HG03064 (cell line): Measurements from ENCODE around the gene NFIB.

Experiments
- ATAC-seq: cut with Tn5 transposase; IDR thresholded peaks from one replicate; pipeline ENCODE4 v1.9.1; 2021; ENCODE audit warnings: low read depth; ENCODE audit not compliant: unreplicated experiment

Gene NFIB

GRCh38 chr9:14220256-14220655 is 93.7 kb downstream of the NFIB start:
- no peak for ATAC-seq

- no peak for ATAC-seq
These were observed 94.1 kb downstream of the NFIB start for GRCh38 chr9:14219850-14220249.

GRCh38 chr9:14218253-14218652 is 95.7 kb downstream of the NFIB start:
- no peak for ATAC-seq

- ATAC-seq, result no peak
These were observed 97.2 kb downstream of the NFIB start for GRCh38 chr9:14216612-14217194.

- no peak for ATAC-seq
These were observed 98.3 kb downstream of the NFIB start for GRCh38 chr9:14215614-14216013.

GRCh38 chr9:14214693-14215092 is 99.2 kb downstream of the NFIB start:
- no peak for ATAC-seq

GRCh38 chr9:14214065-14214684 is 99.8 kb downstream of the NFIB start:
- no peak for ATAC-seq

GRCh38 chr9:14213504-14213903 is 100.4 kb downstream of the NFIB start:
- no peak for ATAC-seq

GRCh38 chr9:14212697-14213420 is 101.1 kb downstream of the NFIB start:
- ATAC-seq, result no peak

- ATAC-seq, result no peak
These were observed 101.9 kb downstream of the NFIB start for GRCh38 chr9:14212077-14212476.

GRCh38 chr9:14211564-14211963 is 102.4 kb downstream of the NFIB start:
- ATAC-seq, result no peak

GRCh38 chr9:14210428-14210827 is 103.5 kb downstream of the NFIB start:
- ATAC-seq, result no peak

GRCh38 chr9:14209399-14210345 is 104.3 kb downstream of the NFIB start:
- ATAC-seq, result no peak

GRCh38 chr9:14207352-14207995 is 106.5 kb downstream of the NFIB start:
- no peak for ATAC-seq

GRCh38 chr9:14205463-14205862 is 108.5 kb downstream of the NFIB start:
- ATAC-seq, result no peak

- no peak for ATAC-seq
These were observed 110.4 kb downstream of the NFIB start for GRCh38 chr9:14203356-14204056.

GRCh38 chr9:14198841-14199455 is 115.0 kb downstream of the NFIB start:
- no peak for ATAC-seq

- no peak for ATAC-seq
These were observed 115.7 kb downstream of the NFIB start for GRCh38 chr9:14198047-14198840.
